SK-N-MC (cell line): Measurements from ENCODE around the gene PNN.
"Not testable (repeated sequence)": the region's sequence is repeated elsewhere in the genome, so short reads cannot be mapped to it uniquely, and the experiment has no call there.

ENCODE experiments used
- EZH2 ChIP-seq: fragments of 200-600 bp; sonication (generic); IDR thresholded peaks from one replicate; pipeline ENCODE4 v1.6.1; 2017; ENCODE audit warnings: antibody characterized with exemption
- POLR2AphosphoS5 ChIP-seq: IDR thresholded peaks from 2 replicates; pipeline ENCODE4 v1.6.1; 2012; ENCODE audit warnings: mild to moderate bottlenecking, low read depth, low read length, borderline replicate concordance

DNA sequence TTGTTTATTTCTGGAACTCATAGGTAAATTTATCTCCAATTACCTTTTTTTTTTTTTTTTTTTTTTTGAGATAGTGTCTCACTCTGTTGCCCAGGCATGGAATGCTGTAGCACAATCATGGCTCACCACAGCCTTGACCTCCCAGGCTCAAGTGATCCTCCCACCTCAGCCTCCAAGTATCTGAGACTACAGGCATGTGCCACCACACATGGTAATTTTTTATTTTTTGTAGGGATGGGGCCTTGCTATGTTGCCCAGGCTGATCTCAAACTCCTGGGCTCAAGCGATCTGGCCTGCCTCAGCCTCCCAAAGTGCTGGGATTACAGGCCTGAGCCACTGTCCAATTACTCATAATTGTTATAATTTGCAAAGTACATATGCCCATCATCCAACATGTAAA, 45.4 kb downstream of the PNN start:
- TF ChIP-seq EZH2, POLR2AphosphoS5: not testable (repeated sequence)
